ENCODE measurements around the gene GRIK4.

The GRIK4 gene

DNA sequence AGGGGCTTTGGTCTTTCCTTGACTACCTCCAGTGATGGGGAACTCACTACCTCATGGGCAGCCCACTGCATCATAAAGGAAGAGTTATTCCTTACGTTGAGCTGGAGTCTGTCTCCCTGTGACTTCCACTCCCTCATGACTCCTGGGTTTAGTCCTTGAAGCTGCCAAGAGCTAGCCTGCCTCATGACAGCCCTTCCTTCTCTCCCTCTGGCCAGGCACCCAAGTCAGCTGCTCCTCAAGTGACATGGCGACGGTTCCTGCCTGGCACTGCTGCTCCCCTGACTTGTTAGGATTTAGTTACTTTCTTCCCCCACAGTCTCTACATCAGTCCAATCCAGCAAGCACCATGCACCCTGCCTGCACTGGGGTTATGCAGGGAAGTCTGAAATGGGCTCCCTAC, 316.3 kb downstream of the GRIK4 start:
- Histone ChIP-seq H3K36me3 (ENCODE audit: insufficient read depth, low read length) (no peaks in the 10 kb centered on the region), H3K9me3 (ENCODE audit: insufficient read depth, low read depth, low read length) (no peaks in the 10 kb centered on the region), H3K27ac (ENCODE audit: low read depth, low read length) (no peak overlapping the region), H3K4me1 (ENCODE audit: insufficient read depth, low read length) (peaks cover 4% of the 10 kb centered on the region; the same call in 1 of the 2 replicates), H3K4me3 (ENCODE audit: low read length) (no peak overlapping the region), H3K27me3 (ENCODE audit: insufficient read depth, low read length) (no peaks in the 10 kb centered on the region; the same call in 1 of the 2 replicates), H3K9ac (ENCODE audit: low read depth, low read length) (no peak overlapping the region)
- WGBS, result 88% methylated on average over 3 of the region's 3 CpGs

DNA sequence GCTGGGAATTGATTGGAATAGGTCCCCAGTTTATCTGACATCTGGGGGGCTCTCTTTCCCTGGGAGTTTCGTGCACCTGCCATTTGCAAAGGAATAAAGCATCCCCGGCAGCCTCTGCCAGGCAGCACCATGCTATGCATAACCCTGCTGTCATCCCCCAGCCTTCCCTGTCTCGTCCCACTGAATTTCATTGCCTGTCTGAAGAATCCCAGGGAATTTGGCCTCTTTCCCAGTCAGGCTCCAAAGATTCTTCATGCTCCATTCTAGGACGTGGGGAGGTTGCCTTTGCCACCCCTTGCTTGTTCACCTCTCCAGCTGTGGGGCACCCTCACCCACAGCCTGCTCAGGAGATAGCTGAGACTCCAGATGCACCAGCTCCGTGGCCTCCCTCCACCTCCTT, 317.3 kb downstream of the GRIK4 start:
- Histone ChIP-seq H3K36me3 (ENCODE audit: insufficient read depth, low read length) (no peaks in the 10 kb centered on the region), H3K27ac (ENCODE audit: low read depth, low read length) (no peak overlapping the region), H3K9ac (ENCODE audit: low read depth, low read length) (no peak overlapping the region), H3K27me3 (ENCODE audit: insufficient read depth, low read length) (no peaks in the 10 kb centered on the region; the same call in 1 of the 2 replicates), H3K4me1 (ENCODE audit: insufficient read depth, low read length) (peaks cover 9% of the 10 kb centered on the region; the same call in 1 of the 2 replicates), H3K9me3 (ENCODE audit: insufficient read depth, low read depth, low read length) (no peaks in the 10 kb centered on the region), H3K4me3 (ENCODE audit: low read length) (no peak overlapping the region)
- 67% methylated on average over 5 of the region's 5 CpGs for WGBS

DNA sequence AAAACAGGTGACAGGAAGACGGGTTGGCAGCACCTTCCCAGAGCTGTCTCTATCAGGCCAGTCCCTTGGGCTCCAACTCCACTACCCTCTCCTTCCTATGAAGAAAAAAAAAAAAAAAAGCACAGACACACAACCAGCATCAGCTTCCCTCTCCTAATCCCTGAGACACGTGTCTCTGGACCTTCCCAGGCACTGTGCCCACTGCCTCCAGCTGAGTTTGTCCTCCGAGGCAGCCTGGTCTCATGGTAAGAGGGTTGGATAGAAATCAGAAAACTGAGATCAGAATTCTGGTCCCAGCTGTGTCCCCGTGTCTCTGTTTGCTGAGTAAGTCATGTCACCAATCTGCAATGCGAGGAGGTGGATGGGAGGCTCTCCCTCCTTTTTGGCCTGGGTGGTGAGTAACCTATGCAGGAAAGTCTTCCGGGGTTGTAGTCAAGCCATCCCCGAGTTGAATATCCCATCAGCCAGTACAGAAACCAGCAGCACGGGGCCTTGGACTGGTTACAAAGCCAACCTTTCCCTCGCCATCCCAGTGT, 318.6 kb downstream of the GRIK4 start:
- H3K27ac ChIP-seq (ENCODE audit: low read depth, low read length), result no peak overlapping the region
- 84% methylated on average over 9 of the region's 9 CpGs for WGBS

DNA sequence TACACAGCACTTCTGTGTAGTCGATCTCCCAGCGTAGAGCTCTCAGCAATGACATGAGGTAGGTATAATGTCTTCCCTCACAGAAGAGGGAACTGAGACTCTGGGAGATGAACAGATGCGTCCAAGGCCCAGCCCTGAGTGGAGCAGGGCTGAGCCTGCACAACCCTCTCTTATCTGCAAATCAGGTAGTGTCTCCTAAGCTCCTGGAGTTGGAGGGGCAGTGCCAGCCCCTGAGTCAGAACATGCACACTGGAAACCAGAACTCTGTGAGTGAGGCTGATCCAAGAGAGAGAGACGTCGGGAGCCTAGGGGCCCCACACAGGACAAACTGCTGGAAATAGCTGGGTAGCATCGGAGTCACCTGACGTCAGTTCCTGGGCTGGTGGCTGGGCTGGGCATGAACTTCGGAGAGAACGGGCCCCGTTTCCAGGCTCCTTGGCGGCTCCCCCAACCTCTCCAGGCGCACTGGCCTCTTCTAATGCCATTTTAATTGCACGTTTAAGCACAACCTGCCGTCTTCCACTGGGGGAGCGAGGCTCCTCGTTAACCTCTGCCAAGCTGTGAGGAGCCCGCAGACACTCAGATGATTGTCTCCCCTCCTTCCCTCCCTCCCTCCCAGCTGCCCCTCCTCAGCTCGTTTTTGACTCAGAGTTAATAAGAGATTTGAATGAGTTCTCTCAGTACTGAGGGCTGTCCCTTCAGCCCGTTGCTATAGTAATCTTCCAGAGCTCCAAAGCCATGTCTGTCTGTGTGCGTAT, 321.1 kb downstream of the GRIK4 start:
- H3K27me3 ChIP-seq (ENCODE audit: insufficient read depth, low read length), result no peaks in the 10 kb centered on the region; the same call in 1 of the 2 replicates
- H3K9ac ChIP-seq (ENCODE audit: low read depth, low read length), result no peak overlapping the region
- peaks cover 9% of the 10 kb centered on the region; the same call in 1 of the 2 replicates for H3K4me1 ChIP-seq (ENCODE audit: insufficient read depth, low read length)
- H3K4me3 ChIP-seq (ENCODE audit: low read length), result no peak overlapping the region
- no peaks in the 10 kb centered on the region for H3K9me3 ChIP-seq (ENCODE audit: insufficient read depth, low read depth, low read length)
- 77% methylated on average over 20 of the region's 20 CpGs for WGBS
- no peak overlapping the region for H3K27ac ChIP-seq (ENCODE audit: low read depth, low read length)
- no peaks in the 10 kb centered on the region for H3K36me3 ChIP-seq (ENCODE audit: insufficient read depth, low read length)

More for the DNA sequence above, 318.6 kb downstream of the GRIK4 start:
- no peak overlapping the region for H3K4me3 ChIP-seq (ENCODE audit: low read length)
- H3K4me1 ChIP-seq (ENCODE audit: insufficient read depth, low read length), result peaks cover 9% of the 10 kb centered on the region; the same call in 1 of the 2 replicates
- H3K27me3 ChIP-seq (ENCODE audit: insufficient read depth, low read length), result no peaks in the 10 kb centered on the region; the same call in 1 of the 2 replicates
- H3K9ac ChIP-seq (ENCODE audit: low read depth, low read length), result no peak overlapping the region
- H3K36me3 ChIP-seq (ENCODE audit: insufficient read depth, low read length), result no peaks in the 10 kb centered on the region
- no peaks in the 10 kb centered on the region for H3K9me3 ChIP-seq (ENCODE audit: insufficient read depth, low read depth, low read length)

DNA sequence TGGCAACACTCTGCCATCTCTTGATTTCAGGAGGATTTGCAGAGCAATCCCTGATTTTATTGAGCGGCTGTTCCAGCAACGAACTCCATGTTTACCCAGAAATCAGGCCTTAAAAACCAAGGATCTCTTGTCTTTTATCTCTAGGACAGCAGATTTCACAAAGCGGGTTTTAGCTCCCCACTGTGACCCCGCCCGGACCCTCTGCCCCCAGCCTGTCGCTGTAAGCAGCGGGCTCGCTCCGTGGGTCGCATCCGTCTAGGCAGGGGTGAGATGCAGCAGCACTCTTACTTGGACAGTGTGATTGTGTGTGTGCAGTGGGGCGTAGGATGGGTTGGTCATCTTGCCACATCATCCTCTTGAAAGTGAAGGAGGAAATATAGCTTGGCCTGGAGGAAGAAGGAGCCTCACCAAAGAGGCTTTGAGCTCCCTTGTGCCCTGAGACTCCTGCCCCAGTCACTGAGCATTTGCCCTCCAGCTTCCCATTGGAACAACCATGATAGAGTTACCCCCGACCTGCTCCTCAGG, 323.2 kb downstream of the GRIK4 start:
- WGBS, result 89% methylated on average over 13 of the region's 13 CpGs
- no peaks in the 10 kb centered on the region for H3K27me3 ChIP-seq (ENCODE audit: insufficient read depth, low read length)
- peaks cover 9% of the 10 kb centered on the region; the same call in 1 of the 2 replicates for H3K4me1 ChIP-seq (ENCODE audit: insufficient read depth, low read length)
- H3K4me3 ChIP-seq (ENCODE audit: low read length), result no peak overlapping the region
- H3K36me3 ChIP-seq (ENCODE audit: insufficient read depth, low read length), result no peaks in the 10 kb centered on the region
- H3K9me3 ChIP-seq (ENCODE audit: insufficient read depth, low read depth, low read length), result no peaks in the 10 kb centered on the region
- H3K27ac ChIP-seq (ENCODE audit: low read depth, low read length), result no peak overlapping the region
- no peak overlapping the region for H3K9ac ChIP-seq (ENCODE audit: low read depth, low read length)

DNA sequence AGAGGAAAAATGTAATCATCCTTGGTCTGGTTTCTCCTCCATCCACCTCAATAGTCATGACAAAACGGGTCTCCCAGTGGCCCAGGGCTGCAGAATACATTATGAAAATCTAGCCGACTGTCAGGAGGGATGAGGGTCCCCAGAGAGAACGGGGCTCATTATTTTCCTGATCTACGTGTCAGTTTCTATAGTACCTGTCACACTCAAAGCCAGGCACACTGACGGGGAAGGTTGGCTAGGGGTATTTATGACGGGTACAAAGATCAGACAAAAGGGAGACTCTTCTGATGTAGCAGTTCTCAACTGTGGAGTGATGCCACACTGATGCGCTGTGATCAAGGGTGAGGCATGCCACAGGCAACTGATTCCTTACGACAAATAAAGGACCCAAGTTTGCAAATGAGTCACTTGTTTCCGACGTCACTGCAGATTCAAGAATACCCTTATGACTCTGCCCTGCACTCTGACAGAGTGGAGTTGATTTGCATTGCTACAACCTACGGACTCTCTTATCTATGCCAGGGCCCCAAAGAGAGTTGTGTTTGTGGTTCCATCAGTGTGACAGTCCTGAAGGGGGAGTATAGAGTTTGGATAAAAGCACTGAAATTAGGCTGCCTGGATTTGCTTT, 324.2 kb downstream of the GRIK4 start:
- Histone ChIP-seq H3K9ac (ENCODE audit: low read depth, low read length) (no peak overlapping the region), H3K4me1 (ENCODE audit: insufficient read depth, low read length) (peaks cover 9% of the 10 kb centered on the region; the same call in 1 of the 2 replicates)
- WGBS, result 78% methylated on average over 11 of the region's 11 CpGs

DNA sequence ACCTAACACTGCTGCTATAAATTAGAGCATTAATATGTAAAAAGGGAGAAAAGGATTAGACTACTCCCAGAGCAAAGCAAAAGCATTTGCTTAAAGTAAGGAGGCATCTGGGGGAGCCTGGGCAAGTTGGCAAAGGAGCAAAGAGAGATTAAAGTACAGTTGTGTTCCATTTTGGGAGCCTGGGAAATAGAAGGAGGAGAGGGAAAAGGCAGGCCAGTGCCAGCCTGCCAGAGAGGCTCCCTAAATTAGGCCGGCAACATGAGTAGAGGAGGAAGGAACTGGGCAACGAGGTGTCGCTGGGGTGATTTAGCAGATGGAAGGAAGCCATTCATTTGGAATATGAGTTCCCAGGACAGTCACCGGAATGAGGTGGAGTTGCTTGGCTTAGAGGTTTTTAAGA, 326.1 kb downstream of the GRIK4 start:
- Histone ChIP-seq H3K27me3 (ENCODE audit: insufficient read depth, low read length) (no peaks in the 10 kb centered on the region), H3K9me3 (ENCODE audit: insufficient read depth, low read depth, low read length) (no peaks in the 10 kb centered on the region), H3K36me3 (ENCODE audit: insufficient read depth, low read length) (no peaks in the 10 kb centered on the region), H3K27ac (ENCODE audit: low read depth, low read length) (no peak overlapping the region), H3K4me3 (ENCODE audit: low read length) (no peak overlapping the region), H3K4me1 (ENCODE audit: insufficient read depth, low read length) (peaks cover 6% of the 10 kb centered on the region; the same call in 1 of the 2 replicates), H3K9ac (ENCODE audit: low read depth, low read length) (no peak overlapping the region)
- 98% methylated on average over 4 of the region's 4 CpGs for WGBS

More for the DNA sequence above, 324.2 kb downstream of the GRIK4 start:
- Histone ChIP-seq H3K27me3 (ENCODE audit: insufficient read depth, low read length) (no peaks in the 10 kb centered on the region), H3K4me3 (ENCODE audit: low read length) (no peak overlapping the region), H3K9me3 (ENCODE audit: insufficient read depth, low read depth, low read length) (no peaks in the 10 kb centered on the region), H3K27ac (ENCODE audit: low read depth, low read length) (no peak overlapping the region), H3K36me3 (ENCODE audit: insufficient read depth, low read length) (no peaks in the 10 kb centered on the region)

DNA sequence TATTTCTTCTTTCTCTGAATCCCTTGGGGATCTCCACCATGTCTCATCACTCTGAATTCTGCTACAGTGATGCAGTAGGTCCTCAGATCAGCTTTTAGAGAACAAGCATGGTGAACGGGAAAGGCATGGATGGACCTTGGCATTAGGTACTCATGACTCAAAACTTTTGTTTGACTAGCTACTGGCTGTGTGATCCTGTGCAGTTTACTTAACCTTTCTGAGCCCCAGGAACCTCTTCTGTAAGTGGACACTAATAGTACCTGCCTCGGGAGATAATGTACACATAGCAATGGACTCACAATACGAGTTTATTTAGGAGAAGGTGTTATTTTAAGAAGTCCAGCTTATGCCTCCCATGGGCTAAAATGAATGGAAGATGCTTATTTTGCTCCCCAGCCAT, 327.7 kb downstream of the GRIK4 start:
- Histone ChIP-seq H3K27me3 (ENCODE audit: insufficient read depth, low read length) (no peaks in the 10 kb centered on the region), H3K4me1 (ENCODE audit: insufficient read depth, low read length) (no peaks in the 10 kb centered on the region), H3K9me3 (ENCODE audit: insufficient read depth, low read depth, low read length) (no peaks in the 10 kb centered on the region), H3K36me3 (ENCODE audit: insufficient read depth, low read length) (no peaks in the 10 kb centered on the region), H3K4me3 (ENCODE audit: low read length) (no peak overlapping the region), H3K27ac (ENCODE audit: low read depth, low read length) (no peak overlapping the region), H3K9ac (ENCODE audit: low read depth, low read length) (no peak overlapping the region)
- 96% methylated on average over 3 of the region's 3 CpGs for WGBS

DNA sequence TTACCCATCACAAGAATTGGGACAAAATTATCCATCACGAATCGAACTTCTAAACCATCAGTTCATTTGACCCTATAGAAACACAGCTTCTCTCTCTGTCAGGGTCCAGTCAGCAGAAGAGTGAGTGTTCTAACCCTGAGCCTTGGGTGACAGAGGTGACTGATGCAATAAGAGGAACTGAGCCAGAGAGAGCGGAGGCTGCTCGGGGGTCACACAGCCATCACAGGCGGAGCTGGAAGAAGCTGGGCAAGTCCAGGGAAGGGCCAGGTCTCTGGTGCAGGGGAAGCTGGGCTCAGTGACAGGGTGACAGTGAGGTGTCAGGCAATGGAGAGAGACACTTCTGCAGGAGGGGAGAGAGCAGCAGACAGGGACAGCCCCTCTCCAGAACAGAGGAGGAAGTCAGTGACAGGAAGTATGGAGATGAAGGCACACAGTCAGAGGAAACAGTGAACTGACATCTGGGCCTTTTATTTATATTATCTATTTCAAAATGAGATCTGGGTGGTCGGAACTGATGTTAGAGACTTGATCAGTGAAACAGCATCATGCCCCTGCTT, 328.4 kb downstream of the GRIK4 start:
- H3K9me3 ChIP-seq (ENCODE audit: insufficient read depth, low read depth, low read length), result no peaks in the 10 kb centered on the region

DNA sequence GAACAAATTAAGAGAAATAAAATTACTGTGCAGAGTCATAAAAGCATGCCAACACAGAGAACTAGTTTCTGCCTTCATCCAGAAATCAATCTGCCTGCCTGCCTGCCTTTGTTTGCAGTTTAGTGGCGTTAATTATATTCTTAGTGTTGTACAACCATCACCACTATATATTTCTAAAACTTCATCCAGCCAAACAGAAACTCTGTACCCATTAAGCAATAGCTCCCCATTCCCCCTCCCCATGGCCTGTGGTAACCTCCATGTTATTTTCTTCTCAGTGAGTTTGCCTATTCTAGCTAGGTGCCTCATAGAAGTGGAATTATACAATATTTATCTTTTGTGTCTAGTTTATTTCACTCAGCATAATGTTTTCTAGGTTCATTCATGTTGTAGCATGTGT, 329.1 kb downstream of the GRIK4 start:
- no peaks in the 10 kb centered on the region for H3K36me3 ChIP-seq (ENCODE audit: insufficient read depth, low read length)
- H3K4me3 ChIP-seq (ENCODE audit: low read length), result no peak overlapping the region
- H3K9ac ChIP-seq (ENCODE audit: low read depth, low read length), result no peak overlapping the region
- no peaks in the 10 kb centered on the region for H3K4me1 ChIP-seq (ENCODE audit: insufficient read depth, low read length)
- 94% methylated on average over 1 of the region's 1 CpG for WGBS
- H3K9me3 ChIP-seq (ENCODE audit: insufficient read depth, low read depth, low read length), result no peaks in the 10 kb centered on the region
- no peak overlapping the region for H3K27ac ChIP-seq (ENCODE audit: low read depth, low read length)
- H3K27me3 ChIP-seq (ENCODE audit: insufficient read depth, low read length), result no peaks in the 10 kb centered on the region

More for the DNA sequence above, 328.4 kb downstream of the GRIK4 start:
- Histone ChIP-seq H3K4me3 (ENCODE audit: low read length) (no peak overlapping the region), H3K9ac (ENCODE audit: low read depth, low read length) (no peak overlapping the region), H3K27me3 (ENCODE audit: insufficient read depth, low read length) (no peaks in the 10 kb centered on the region), H3K4me1 (ENCODE audit: insufficient read depth, low read length) (no peaks in the 10 kb centered on the region), H3K36me3 (ENCODE audit: insufficient read depth, low read length) (no peaks in the 10 kb centered on the region), H3K27ac (ENCODE audit: low read depth, low read length) (no peak overlapping the region)
- WGBS, result 96% methylated on average over 6 of the region's 6 CpGs

DNA sequence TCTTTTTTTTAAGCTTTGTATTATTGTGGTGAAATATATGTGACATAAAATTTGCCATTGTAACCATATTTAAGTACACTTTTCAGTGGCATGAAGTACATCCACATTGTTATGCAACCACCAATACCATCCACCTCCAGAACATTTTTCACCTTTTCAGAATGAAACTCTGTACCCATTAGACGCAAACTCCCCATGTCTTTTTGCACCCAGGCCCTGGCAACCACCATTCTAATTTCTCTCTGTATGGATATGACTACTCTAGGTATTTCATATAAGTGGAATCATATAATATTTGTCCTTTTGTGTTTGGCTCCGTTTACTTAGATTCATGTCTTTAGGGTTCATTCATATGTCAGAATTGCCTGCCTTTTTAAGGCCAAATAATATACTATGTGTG, 329.5 kb downstream of the GRIK4 start:
- 100% methylated on average over 1 of the region's 2 CpGs for WGBS
- Histone ChIP-seq H3K36me3 (ENCODE audit: insufficient read depth, low read length) (no peaks in the 10 kb centered on the region), H3K27ac (ENCODE audit: low read depth, low read length) (no peak overlapping the region), H3K27me3 (ENCODE audit: insufficient read depth, low read length) (no peaks in the 10 kb centered on the region), H3K4me3 (ENCODE audit: low read length) (no peak overlapping the region), H3K4me1 (ENCODE audit: insufficient read depth, low read length) (no peaks in the 10 kb centered on the region), H3K9me3 (ENCODE audit: insufficient read depth, low read depth, low read length) (no peaks in the 10 kb centered on the region), H3K9ac (ENCODE audit: low read depth, low read length) (no peak overlapping the region)

Measured in HUES64 (cell line).